ENCODE results near the gene NEUROG1.

Gene NEUROG1

GRCh38 chr5:135493406-135494180 lies 42.2 kb downstream of the NEUROG1 start:
- no peak for DNase-seq (ENCODE audit: low read depth)

DNA sequence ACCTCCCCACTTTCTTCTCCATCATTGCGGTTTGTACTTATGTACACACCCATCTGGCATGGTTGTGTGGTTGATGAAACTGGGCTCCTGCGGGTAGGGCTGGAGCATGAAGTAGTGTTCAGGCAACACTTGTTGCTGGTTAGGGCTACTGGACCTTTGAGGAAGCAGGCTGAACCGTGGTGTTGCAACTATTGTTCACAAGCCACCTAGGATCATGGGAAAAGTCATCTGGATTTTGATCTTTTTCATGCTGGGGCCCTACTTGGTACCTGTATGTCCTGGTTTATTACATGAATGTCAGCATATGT lies 43.5 kb downstream of the NEUROG1 start:
- no peak for DNase-seq (ENCODE audit: low read depth)

- no peak for DNase-seq (ENCODE audit: low read depth)
These were observed 44.0 kb downstream of the NEUROG1 start for GRCh38 chr5:135491552-135492318.

DNA sequence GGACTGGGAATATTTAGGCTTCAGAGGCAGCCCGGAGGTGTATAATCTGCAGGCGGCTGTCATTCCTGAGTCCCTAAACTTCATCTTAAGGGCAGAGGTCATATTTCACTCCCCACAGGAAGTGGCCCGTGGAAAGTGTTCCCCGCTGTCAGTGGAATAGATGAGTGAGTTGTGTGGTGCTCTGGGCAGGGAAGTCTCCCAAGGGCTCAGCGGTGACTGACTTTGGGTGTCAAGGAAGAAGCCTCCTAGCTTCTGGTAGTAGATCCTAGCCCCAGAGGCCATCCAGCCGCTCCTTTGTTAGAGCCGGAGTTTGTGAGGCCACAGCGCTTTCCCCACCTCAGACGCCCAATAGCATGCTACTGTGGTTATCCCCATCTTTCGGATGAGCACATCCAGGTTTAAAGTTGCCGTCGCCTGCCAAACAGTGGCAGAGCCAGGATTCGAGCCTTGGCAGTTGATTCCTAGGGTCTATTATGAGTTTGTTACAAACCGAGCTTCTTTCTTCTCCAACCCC lies 44.7 kb downstream of the NEUROG1 start:
- no peak for DNase-seq (ENCODE audit: low read depth)

GRCh38 chr5:135490245-135491037 lies 45.3 kb downstream of the NEUROG1 start:
- no peak for DNase-seq (ENCODE audit: low read depth)

GRCh38 chr5:135489466-135490244 lies 46.1 kb downstream of the NEUROG1 start:
- no peak for DNase-seq (ENCODE audit: low read depth)

GRCh38 chr5:135488727-135489465 lies 46.9 kb downstream of the NEUROG1 start:
- DNase-seq (ENCODE audit: low read depth): no peak

DNA sequence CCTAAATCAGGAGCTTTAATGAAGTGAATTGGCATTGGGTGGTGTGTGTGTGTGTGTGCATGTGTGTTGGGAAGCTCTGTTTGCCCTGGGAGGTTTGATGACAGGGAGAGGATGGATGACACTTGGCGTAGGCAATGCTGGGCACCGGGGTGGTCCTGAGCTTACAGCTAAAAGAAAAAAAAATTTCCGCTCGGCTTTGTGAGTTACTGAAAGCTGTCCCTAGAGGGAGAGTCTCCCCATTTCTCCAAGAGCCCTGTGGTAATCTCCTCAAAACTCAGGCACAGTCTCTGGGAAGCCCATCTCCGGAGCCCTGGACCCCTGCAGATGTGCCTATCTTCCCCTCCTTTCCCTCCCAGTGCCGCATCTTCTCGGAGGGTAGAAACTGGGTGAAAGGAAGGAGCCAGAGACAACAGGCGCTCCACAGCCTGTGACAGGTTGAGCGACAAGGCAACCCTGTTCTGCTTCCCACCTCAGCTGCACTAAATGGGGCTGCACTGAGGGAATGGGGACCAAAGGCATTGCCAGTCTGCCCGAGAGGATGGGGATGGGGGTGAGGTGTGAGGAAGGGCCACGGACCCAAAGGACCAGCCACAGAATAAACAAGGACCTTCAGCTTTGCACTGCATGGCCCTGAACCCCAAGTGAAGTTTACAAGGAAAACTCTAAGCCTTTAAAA lies 47.8 kb downstream of the NEUROG1 start:
- no peak for DNase-seq (ENCODE audit: low read depth)

DNA sequence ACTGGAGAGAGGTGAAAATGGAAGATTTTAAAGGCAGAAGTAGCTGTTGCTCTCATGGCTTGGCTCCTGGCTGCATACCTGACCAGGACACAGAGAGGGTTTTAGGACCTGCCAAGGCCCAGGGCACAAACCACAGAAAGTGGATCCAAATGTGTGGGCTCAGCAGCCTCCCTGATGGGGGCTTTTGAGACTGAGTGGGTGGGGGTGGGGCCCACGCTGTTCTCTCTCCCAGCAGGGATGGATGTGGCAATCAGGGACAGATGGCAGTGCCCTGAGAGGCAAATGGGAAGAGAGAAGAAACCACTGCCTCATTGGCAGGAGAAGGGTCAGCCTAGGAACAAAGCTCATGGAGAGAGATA lies 48.7 kb downstream of the NEUROG1 start:
- no peak for DNase-seq (ENCODE audit: low read depth)

DNA sequence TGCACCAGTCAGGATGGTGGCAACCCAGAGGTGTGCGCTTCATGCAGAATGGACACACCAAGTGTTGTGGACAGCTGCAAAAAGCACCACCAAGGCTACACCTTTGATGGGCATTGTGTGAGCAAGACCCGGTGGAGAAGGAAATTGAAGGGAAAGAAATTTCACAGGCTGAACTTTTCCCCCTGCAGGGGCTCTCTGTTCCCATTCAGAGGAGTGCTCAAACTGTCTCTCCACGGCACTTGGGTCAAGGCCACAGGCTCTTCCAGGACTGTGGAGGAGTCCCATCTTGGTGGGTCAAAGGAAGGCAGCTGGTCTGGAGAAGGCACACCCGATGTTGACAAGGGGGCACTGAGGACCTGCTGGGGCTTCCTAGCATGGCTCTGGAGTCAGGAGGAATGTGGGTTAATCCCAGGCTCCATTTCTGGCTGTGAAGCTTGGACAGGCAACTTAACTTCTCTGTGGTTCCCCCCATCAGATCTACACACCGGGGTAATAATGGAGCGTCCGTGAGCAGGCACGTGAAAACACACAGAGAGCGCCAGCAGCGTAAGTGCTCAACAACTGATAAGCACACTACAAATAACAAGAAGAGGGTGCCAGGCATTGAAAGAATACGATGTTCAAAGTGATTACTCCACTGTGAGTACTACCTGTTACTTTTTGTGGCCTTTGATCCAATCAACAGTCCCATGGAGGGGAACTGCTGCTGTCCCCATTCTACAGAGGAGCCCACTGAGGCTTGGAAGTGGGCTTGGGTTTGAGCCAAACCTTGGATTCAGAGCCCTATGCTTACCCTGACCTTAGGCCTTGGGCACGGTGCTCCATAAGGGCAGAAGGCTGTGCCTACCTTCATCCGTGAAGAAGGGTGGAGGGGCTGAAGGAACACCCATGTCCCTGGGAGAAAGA lies 49.4 kb downstream of the NEUROG1 start:
- no peak for DNase-seq (ENCODE audit: low read depth)

DNA sequence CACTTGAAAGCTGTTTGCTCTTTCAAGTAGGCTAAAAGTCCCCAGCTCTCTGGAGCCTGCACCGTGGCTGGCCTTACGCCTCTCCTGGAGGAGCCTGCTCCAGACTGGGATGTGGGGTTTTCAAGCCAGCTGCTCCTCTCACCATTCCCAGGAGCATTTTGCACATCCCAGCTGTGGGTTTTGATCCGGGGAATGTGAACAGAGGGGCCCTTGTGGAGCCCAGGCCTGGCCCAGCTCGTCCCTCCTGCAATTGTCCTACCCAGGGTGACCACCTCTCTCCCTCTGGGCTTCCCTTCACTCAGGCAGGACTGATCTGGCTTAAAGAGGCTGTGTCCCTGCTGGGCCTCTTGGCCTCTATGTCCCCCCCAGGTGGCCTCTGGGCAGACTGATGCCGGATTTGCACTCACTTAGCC lies 51.1 kb downstream of the NEUROG1 start:
- DNase-seq (ENCODE audit: low read depth): no peak

Data from stimulated activated CD8-positive, alpha-beta memory T cell treated with anti-CD3 and anti-CD28 coated beads, Interleukin-15, amount 100 ng/mL, for 24 hours (primary cell).